Subcutaneous adipose tissue (tissue), 4 donors: ENCODE results near the gene YOD1. TPM values are rescaled to one million over a fixed set of nuclear protein-coding genes. Genes with fewer than 3 reads are reported as not detected.

Experiments
- total RNA-seq, 4 donors: library from RNA; depleted of rRNA; stranded (reverse); fragments of >200 nt; gene quantifications; one replicate each; pipeline ENCODE4 v1.1.0, GENCODE V29; 2016
- TF ChIP-seq, protein P1 (sequence below): fragments of 450-650 bp; IDR thresholded peaks from one replicate; pipeline ENCODE4 v1.5.1; 2016; ENCODE audit warnings: low read depth, mild to moderate bottlenecking, control low read depth, antibody characterized with exemption, moderate library complexity

The YOD1 gene
- total RNA-seq, 4 donors from 2014 or later, result 6.0 to 11.9 (median 6.9) TPM

DNA sequence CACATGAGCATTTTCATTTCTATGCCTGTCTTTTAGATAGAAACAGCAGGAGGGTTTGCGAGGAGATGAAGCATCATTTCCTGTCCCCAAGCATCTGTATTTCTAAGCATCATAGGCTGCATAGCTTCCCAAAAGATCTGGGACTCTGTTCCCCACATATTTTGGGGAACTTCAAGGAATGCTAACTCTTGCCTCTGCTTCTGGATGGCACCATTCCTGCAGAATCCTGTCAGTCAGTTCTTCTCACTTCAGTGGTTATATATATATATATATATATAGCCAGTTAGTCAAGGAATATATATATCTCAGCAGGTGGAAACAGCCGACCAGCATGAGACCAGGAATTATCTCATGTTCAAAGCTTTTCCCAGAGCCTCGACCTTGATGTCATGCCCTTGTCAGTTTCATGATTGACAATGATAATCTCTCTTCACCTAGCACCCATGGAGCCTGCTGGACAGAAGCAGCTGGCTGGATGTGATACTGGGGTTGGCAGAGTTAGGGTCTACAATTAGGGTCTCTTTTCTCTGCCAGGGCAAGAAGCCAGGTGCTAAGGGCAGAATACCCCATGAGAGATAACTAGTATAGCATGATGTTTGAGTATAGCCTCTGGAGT lies 4.5 kb upstream of the YOD1 start:
- TF ChIP-seq, protein P1, sequence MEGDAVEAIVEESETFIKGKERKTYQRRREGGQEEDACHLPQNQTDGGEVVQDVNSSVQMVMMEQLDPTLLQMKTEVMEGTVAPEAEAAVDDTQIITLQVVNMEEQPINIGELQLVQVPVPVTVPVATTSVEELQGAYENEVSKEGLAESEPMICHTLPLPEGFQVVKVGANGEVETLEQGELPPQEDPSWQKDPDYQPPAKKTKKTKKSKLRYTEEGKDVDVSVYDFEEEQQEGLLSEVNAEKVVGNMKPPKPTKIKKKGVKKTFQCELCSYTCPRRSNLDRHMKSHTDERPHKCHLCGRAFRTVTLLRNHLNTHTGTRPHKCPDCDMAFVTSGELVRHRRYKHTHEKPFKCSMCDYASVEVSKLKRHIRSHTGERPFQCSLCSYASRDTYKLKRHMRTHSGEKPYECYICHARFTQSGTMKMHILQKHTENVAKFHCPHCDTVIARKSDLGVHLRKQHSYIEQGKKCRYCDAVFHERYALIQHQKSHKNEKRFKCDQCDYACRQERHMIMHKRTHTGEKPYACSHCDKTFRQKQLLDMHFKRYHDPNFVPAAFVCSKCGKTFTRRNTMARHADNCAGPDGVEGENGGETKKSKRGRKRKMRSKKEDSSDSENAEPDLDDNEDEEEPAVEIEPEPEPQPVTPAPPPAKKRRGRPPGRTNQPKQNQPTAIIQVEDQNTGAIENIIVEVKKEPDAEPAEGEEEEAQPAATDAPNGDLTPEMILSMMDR, result no peak

- TF ChIP-seq, protein P1, result no peak
Observed at GRCh38 chr1:207054491-207054890, 3.5 kb upstream of the YOD1 start.

DNA sequence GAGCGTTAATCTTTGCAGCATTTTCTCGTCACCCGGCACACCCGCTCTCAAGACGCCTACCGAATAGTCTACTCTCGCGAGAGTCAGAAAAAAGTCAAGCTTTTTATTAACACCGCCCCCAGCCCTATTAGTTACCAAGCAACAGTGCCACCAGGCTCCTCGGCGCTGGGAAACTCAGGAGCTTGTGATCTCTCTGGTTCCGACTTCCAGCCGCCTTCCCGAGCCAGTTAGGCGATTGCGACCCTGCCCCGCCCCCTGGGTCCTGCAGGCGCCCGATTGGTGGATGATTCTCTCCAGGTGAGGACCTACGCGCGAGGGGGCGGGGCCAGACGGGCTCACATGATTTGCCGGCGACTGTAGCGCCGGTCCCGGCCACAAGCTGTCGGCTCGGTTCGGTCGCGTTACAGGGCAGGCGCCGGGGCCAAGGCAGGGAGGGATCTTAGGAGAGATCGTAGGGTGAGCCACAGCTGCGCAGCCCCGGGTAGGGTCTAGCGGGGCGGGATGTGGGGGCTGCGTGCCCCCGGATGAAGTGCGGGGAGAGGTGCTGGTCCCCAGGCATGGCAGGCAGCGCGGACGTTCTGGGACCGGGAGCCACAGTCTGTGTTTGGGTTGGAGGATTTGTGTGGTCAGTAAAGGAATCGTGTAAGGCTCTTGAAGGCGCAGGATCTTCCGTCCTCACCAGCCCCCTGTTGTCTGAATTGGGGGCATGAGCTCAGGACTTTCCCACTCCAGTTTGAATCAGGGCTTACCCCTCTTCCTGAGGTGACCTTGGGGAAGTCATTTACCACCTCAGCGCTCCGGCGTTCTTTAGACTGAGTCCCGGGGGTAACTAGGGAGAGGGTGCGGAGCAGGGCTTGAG lies 2.1 kb upstream of the YOD1 start, which contains the start of gene PFKFB2:
PFKFB2 (plus strand) TSS at position 365 of the 859 bp plus-strand sequence. CDS start 1,443 bp downstream, outside the sequence.
- TF ChIP-seq, protein P1, result no peak

DNA sequence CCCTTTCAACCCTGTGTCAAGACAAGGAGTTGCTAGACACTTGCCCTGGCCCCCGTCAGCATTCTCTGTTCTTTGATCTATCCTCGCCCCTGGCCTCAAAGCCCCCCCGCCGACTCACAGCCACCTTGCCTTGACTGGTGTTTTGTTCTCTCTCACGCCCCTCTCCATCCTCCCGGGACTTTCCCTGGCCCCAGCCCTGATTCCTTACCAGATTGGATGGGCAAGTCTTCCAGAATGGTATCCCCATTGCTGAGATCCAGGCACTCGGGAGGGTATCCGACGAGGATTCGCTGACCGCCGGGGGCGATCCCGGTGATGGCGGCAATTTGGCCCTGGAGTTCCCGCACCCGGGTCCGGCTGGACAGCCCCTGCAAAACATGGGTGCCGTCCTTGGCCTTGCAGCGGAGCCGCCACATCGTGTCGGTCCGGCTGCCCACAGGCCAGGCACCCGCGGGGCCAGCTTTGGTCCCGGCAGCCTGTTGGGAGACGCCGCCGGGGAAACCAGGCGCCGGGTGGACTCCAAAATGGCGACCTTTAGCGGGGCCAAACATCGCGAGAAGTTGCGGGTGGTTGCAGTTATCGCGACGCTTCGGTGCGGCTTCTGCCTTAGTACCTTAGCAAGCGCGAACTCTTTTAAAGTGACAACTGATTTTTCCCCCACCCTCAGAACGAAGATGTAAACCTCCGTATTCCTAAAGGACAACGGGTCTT lies 373 bp downstream of the YOD1 start:
- TF ChIP-seq, protein P1, result no peak

DNA sequence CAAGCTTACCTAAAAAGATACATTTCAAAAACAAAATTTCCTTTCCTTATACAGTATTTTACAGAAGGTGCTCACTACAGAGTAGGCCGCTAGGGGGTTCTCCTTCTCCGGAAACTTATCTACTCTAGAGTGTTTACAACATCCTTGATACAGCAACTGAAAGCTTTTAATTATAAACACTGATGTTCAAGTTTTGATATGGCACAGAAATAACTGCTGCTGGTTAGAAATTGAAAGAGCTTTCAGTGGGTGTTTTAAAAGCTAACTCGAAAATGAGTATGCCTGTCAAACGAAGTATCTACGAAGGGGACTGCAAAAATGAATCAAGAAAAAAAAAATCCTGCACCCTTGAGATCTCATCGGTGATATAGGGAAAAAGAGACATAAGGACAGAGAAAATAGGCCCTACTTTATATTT lies 1.0 kb downstream of the YOD1 start:
- TF ChIP-seq, protein P1, result no peak

DNA sequence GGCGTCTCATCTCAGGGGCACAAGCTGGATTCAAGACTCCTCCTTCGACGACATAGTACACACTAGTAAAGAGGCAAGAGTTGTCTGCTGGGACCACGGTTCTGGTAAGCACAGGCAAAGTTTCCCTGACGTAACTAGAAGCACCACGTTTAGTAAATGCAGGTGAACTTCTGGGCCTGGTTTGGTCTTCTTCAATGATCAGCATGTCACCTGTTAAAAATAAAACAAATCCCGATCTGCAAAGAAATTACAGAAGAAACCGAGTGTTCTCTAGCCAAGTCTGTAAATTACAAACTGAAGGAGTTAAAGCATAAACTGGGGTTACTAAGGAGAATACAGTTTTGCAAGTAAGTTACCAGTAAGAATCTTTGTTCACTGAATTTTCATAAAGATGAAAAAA lies 1.5 kb downstream of the YOD1 start:
- TF ChIP-seq, protein P1, result no peak

GRCh38 chr1:207049054-207049453 lies 2.0 kb downstream of the YOD1 start:
- TF ChIP-seq, protein P1, result no peak
